Endodermal cell (in vitro differentiated cells): ENCODE results near the gene EXOSC10. TPM values are rescaled to one million over a fixed set of nuclear protein-coding genes. Genes with fewer than 3 reads are reported as not detected.
A peak's percentile ranks its signal among the peaks of the same experiment; 100 is the strongest.

ENCODE experiments used
- DNase-seq: peaks from one replicate; pipeline ENCODE4 v3.0.0-alpha.2; 2017
- H3K27ac ChIP-seq: 2 replicates; pipeline ENCODE4 v1.5.1; 2013; ENCODE audit warnings: mild to moderate bottlenecking, low read depth, low read length, moderate library complexity
- H3K27me3 ChIP-seq: 2 replicates; pipeline ENCODE4 v1.6.1; 2013; ENCODE audit warnings: mild to moderate bottlenecking, low read length, moderate library complexity; ENCODE audit not compliant: insufficient read depth, control insufficient read depth, poor library complexity, severe bottlenecking
- H3K36me3 ChIP-seq: 2 replicates; pipeline ENCODE4 v1.7.0; 2013; ENCODE audit warnings: mild to moderate bottlenecking, low read length, moderate library complexity; ENCODE audit not compliant: control insufficient read depth, insufficient read depth
- H3K4me1 ChIP-seq: one replicate; pipeline ENCODE4 v1.7.0; 2013; ENCODE audit warnings: low read length; ENCODE audit not compliant: control insufficient read depth, insufficient read depth
- H3K4me3 ChIP-seq: 2 replicates; pipeline ENCODE4 v1.5.1; 2013; ENCODE audit warnings: mild to moderate bottlenecking, low read length, moderate library complexity
- H3K9ac ChIP-seq: 2 replicates; pipeline ENCODE4 v1.6.1; 2013; ENCODE audit warnings: mild to moderate bottlenecking, low read length, moderate library complexity; ENCODE audit not compliant: poor library complexity, severe bottlenecking; ENCODE audit errors: extremely low read depth
- H3K9me3 ChIP-seq: 2 replicates; pipeline ENCODE4 v1.6.1; 2013; ENCODE audit warnings: mild to moderate bottlenecking, low read length, moderate library complexity; ENCODE audit not compliant: control insufficient read depth
- H3K27ac Mint-ChIP-seq: 2 replicates; pipeline ENCODE4 v1.8.0; 2020; ENCODE audit warnings: mixed read lengths
- H3K27me3 Mint-ChIP-seq: 2 replicates; pipeline ENCODE4 v1.8.0; 2021; ENCODE audit warnings: mild to moderate bottlenecking, mixed read lengths; ENCODE audit not compliant: insufficient read depth
- H3K36me3 Mint-ChIP-seq: 2 replicates; pipeline ENCODE4 v1.8.0; 2020; ENCODE audit warnings: low read depth, mixed read lengths
- H3K4me1 Mint-ChIP-seq: 2 replicates; pipeline ENCODE4 v1.8.0; 2020; ENCODE audit warnings: mixed read lengths
- H3K4me3 Mint-ChIP-seq: 2 replicates; pipeline ENCODE4 v1.8.0; 2020; ENCODE audit warnings: mild to moderate bottlenecking, moderate library complexity, mixed read lengths
- H3K9me3 Mint-ChIP-seq: 2 replicates; pipeline ENCODE4 v1.8.0; 2020; ENCODE audit warnings: mild to moderate bottlenecking, mixed read lengths
- WGBS, 2 experiments: methylation state at CpG; one replicate each; pipeline versions ENCODE4 v1.1.5 to v1.1.7; 2013; ENCODE audit warnings: missing lambda C conversion rate in 2 of 2, mixed read lengths in 1 of 2; ENCODE audit not compliant: insufficient coverage in 1 of 2, insufficient read length in 1 of 2; 5-methylcytosine and 5-hydroxymethylcytosine counted together
- total RNA-seq, 2 donors: library from RNA; stranded (reverse); fragmentation: NEBNext Ultra II Directional in 1 of 2; extraction: Animal tissue kit (Norgen Biotek cat#: 25700) in 1 of 2; gene quantifications; 2 replicates in 1 of 2; 3 replicates in 1 of 2; pipeline ENCODE4 v1.2.1, GENCODE V29; 2021
- TF ChIP-seq, protein P1 (sequence below): fragments of 200-600 bp; sonication (generic); conservative IDR thresholded peaks from 2 replicates; pipeline ENCODE4 v1.5.0; 2021; ENCODE audit warnings: antibody characterized with exemption, mild to moderate bottlenecking

EXOSC10 gene
- total RNA-seq, 2 donors from 2014 or later = 81.4 to 89.7 TPM

DNA sequence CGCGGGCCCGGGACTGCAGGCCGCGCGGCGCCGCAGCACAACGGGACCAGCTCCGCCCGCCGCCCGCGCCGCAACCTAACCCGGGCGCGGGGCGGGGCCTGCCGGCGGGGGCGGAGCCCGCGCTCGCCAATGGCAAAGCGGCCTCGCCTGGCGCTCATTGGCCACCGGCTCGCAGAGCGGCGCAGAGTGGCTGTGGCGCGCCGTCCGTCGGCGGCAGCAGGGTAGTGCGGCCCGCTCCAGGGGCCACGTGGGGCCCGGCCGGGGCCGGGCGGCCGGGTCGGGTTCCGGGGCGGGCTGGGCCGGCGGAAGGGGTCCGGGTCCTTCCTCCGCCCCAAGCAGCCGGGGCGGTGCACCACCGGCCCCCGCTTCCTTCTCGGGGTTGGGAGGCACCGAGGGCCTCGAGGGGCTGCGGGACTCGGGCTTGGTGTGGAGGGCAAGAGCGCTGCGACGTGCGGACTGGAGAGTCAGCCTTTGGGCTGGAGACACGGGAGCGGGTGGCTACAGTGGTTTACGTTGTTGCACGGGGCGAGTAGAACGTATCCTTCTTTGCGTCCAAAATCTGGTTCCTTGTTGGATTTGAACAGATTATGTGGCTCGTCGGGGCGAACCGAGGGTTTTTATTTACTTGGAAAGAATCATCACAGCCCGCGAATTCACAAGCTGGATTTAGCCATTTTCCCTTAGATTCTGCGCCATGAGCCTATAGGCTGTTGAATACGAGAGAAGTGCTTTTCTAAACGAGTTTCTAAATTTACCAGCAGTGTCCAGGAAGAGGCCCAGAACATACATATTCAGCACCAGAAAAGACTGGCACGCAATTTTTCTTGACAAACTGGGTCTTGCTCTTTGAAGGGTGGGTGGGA lies 39.5 kb downstream of the EXOSC10 start, which contains the start of gene SRM:
SRM (minus strand) TSS at position 51 of the 863 bp plus-strand sequence. CDS start 75 bp downstream, outside the sequence.
- DNase-seq = peak; percentile 96
- peaks cover 3% of the 10 kb centered on the region for H3K4me1 ChIP-seq
- H3K4me1 Mint-ChIP-seq = peaks cover 5% of the 10 kb centered on the region
- peaks cover 50% of the 10 kb centered on the region for H3K36me3 ChIP-seq
- no peaks in the 10 kb centered on the region for H3K9me3 ChIP-seq
- H3K36me3 Mint-ChIP-seq = peaks cover 38% of the 10 kb centered on the region
- no peaks in the 10 kb centered on the region for H3K9me3 Mint-ChIP-seq
- WGBS, 2 experiments = 0 to 1% methylated on average over 54 to 82 of the region's 83 CpGs
- H3K27ac Mint-ChIP-seq = peak within 1 kb of the TSS; percentile 91
- H3K27me3 ChIP-seq = no peaks in the 10 kb centered on the region
- peak within 1 kb of the TSS; percentile 87 for H3K4me3 Mint-ChIP-seq
- TF ChIP-seq, protein P1, sequence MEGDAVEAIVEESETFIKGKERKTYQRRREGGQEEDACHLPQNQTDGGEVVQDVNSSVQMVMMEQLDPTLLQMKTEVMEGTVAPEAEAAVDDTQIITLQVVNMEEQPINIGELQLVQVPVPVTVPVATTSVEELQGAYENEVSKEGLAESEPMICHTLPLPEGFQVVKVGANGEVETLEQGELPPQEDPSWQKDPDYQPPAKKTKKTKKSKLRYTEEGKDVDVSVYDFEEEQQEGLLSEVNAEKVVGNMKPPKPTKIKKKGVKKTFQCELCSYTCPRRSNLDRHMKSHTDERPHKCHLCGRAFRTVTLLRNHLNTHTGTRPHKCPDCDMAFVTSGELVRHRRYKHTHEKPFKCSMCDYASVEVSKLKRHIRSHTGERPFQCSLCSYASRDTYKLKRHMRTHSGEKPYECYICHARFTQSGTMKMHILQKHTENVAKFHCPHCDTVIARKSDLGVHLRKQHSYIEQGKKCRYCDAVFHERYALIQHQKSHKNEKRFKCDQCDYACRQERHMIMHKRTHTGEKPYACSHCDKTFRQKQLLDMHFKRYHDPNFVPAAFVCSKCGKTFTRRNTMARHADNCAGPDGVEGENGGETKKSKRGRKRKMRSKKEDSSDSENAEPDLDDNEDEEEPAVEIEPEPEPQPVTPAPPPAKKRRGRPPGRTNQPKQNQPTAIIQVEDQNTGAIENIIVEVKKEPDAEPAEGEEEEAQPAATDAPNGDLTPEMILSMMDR = peak; percentile 68
- H3K27me3 Mint-ChIP-seq = no peaks in the 10 kb centered on the region
- H3K27ac ChIP-seq = no peak within 1 kb of the TSS
- H3K4me3 ChIP-seq = peak within 1 kb of the TSS; percentile 97
- peak within 1 kb of the TSS; percentile 80 for H3K9ac ChIP-seq

DNA sequence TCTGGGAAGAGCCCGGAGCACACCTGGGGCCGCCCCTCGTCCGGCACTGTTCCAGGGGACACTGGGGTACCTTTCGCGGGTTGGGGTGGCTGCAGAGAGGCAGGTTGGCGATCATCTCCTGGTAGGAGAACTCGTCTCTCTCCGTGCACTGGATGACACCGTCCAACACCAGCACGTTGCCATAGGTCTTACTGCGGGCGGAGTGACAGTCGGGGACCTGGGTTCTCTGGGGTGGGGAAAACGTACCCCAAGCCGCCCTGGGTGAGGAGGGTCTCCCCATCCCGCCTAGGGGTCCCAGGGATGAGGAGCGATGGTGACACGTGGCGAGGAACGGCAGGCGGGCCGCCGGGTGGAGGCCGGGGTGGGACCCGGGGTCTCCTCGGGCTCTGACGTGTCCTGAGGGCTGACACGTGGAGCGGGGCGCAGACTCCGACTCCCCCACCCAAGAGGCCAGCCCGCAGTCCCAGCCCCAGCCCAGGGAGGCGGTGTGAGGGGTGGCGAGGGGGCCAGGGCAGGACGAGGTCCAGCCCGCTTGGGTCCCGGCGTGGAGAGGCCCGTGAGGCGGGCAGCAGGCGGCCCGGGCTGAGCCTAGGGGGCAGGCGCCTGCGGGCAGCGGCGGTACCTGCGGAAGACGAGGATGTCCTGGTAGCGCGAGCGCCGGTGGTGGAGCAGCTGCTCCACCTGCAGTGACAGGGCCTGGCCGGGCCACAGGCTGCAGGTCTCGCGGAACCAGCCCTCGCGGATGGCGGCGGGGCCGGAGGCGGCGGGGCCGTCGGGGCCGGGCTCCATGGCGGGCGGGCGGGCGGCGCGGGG lies 40.3 kb downstream of the EXOSC10 start:
- Histone ChIP-seq H3K4me3 (peak overlapping the region; percentile 90), H3K27ac (no peak overlapping the region), H3K9ac (peak overlapping the region; percentile 53), H3K36me3 (peaks cover 42% of the 10 kb centered on the region), H3K27me3 (no peaks in the 10 kb centered on the region), H3K9me3 (no peaks in the 10 kb centered on the region), H3K4me1 (peaks cover 3% of the 10 kb centered on the region)
- Mint-ChIP-seq H3K36me3 (peaks cover 35% of the 10 kb centered on the region), H3K9me3 (no peaks in the 10 kb centered on the region), H3K4me3 (peak overlapping the region; percentile 87), H3K27ac (peak overlapping the region; percentile 70), H3K27me3 (no peaks in the 10 kb centered on the region), H3K4me1 (peaks cover 5% of the 10 kb centered on the region)
- 1% methylated on average over 27 to 72 of the region's 72 CpGs for WGBS, 2 experiments
- TF ChIP-seq, protein P1 = no peak
- no peak for DNase-seq

DNA sequence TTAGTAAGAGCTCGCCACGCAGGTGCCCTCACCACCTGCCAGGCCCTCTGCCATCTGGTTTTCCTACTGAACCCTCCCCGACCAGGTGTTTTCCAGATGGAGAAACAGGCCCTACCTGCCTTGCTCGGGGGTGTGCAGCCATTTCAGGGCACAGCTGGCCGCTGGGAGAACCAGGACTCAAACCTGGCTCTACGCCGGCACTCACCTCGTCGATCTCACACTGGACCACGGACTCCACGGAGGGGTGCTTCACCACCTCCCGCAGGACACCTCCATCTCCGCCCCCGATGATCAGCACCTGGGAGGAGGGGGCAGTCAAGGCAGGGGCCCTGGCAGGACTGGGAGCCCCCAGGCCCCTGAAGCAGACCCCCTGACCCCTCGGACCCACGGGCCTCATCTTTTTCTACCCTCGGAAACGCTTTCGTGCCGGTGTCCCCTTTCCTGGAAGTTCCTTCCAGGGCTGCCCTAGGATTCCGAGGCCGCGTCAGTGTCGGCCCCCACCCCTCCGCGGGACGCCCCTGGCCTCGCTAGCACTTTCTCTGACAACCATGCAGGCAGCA lies 41.0 kb downstream of the EXOSC10 start:
- Histone ChIP-seq H3K9me3 (no peaks in the 10 kb centered on the region), H3K4me1 (peaks cover 3% of the 10 kb centered on the region), H3K27me3 (no peaks in the 10 kb centered on the region), H3K4me3 (peak overlapping the region; percentile 90), H3K27ac (no peak overlapping the region), H3K9ac (no peak overlapping the region), H3K36me3 (peaks cover 37% of the 10 kb centered on the region)
- H3K36me3 Mint-ChIP-seq = peaks cover 35% of the 10 kb centered on the region
- DNase-seq = no peak
- 53 to 85% methylated on average over 8 to 28 of the region's 28 CpGs for WGBS, 2 experiments
- H3K27me3 Mint-ChIP-seq = no peaks in the 10 kb centered on the region
- TF ChIP-seq, protein P1 = no peak
- H3K27ac Mint-ChIP-seq = peak overlapping the region; percentile 70
- peak overlapping the region; percentile 87 for H3K4me3 Mint-ChIP-seq
- no peaks in the 10 kb centered on the region for H3K9me3 Mint-ChIP-seq
- H3K4me1 Mint-ChIP-seq = peaks cover 5% of the 10 kb centered on the region
